ENCODE results near the gene ERICH2.

Gene ERICH2

GRCh38 chr2:170812710-170813600, 42.8 kb downstream of the ERICH2 start:
- Histone ChIP-seq H3K9me3 (ENCODE audit: control insufficient read depth in 1 of 2, low read length in 2 of 2) (no peaks in the 10 kb centered on the region), H3K27ac (ENCODE audit: low read length) (no peak overlapping the region), H3K36me3 (ENCODE audit: control insufficient read depth in 1 of 2, insufficient read depth in 2 of 2, low read length in 2 of 2) (no peaks in the 10 kb centered on the region), H3K4me3 (ENCODE audit: low read depth in 1 of 2, low read length in 2 of 2) (no peak overlapping the region), H3K4me1 (ENCODE audit: control insufficient read depth in 1 of 2, insufficient read depth in 2 of 2, low read length in 2 of 2) (peaks cover 9 to 38% of the 10 kb centered on the region in 2 donors), H3K27me3 (ENCODE audit: low read depth, low read length) (peaks cover 44% of the 10 kb centered on the region)

GRCh38 chr2:170813611-170814532, 43.7 kb downstream of the ERICH2 start:
- H3K4me1 ChIP-seq (ENCODE audit: control insufficient read depth in 1 of 2, insufficient read depth in 2 of 2, low read length in 2 of 2) = peaks cover 9 to 47% of the 10 kb centered on the region in 2 donors
- no peak overlapping the region for H3K27ac ChIP-seq (ENCODE audit: low read length)
- H3K36me3 ChIP-seq (ENCODE audit: control insufficient read depth in 1 of 2, insufficient read depth in 2 of 2, low read length in 2 of 2) = no peaks in the 10 kb centered on the region
- H3K9me3 ChIP-seq (ENCODE audit: control insufficient read depth in 1 of 2, low read length in 2 of 2) = no peaks in the 10 kb centered on the region
- H3K27me3 ChIP-seq (ENCODE audit: low read depth, low read length) = peaks cover 52% of the 10 kb centered on the region
- no peak overlapping the region for H3K4me3 ChIP-seq (ENCODE audit: low read depth in 1 of 2, low read length in 2 of 2)

- H3K36me3 ChIP-seq (ENCODE audit: control insufficient read depth in 1 of 2, insufficient read depth in 2 of 2, low read length in 2 of 2) = no peaks in the 10 kb centered on the region
- H3K4me3 ChIP-seq (ENCODE audit: low read depth in 1 of 2, low read length in 2 of 2) = no peak overlapping the region
- peaks cover 59% of the 10 kb centered on the region for H3K27me3 ChIP-seq (ENCODE audit: low read depth, low read length)
- no peak overlapping the region for H3K27ac ChIP-seq (ENCODE audit: low read length)
- H3K9me3 ChIP-seq (ENCODE audit: control insufficient read depth in 1 of 2, low read length in 2 of 2) = no peaks in the 10 kb centered on the region
- H3K4me1 ChIP-seq (ENCODE audit: control insufficient read depth in 1 of 2, insufficient read depth in 2 of 2, low read length in 2 of 2) = peaks cover 9 to 50% of the 10 kb centered on the region in 2 donors
Measured at GRCh38 chr2:170814533-170815230, 44.5 kb downstream of the ERICH2 start.

GRCh38 chr2:170815311-170815710, 45.1 kb downstream of the ERICH2 start:
- peak overlapping the region; percentile 46 to 68 for H3K4me3 ChIP-seq (ENCODE audit: low read depth in 1 of 2, low read length in 2 of 2)
- no peak overlapping the region for H3K27ac ChIP-seq (ENCODE audit: low read length)
- H3K4me1 ChIP-seq (ENCODE audit: control insufficient read depth in 1 of 2, insufficient read depth in 2 of 2, low read length in 2 of 2) = peaks cover 9 to 56% of the 10 kb centered on the region in 2 donors
- no peaks in the 10 kb centered on the region for H3K9me3 ChIP-seq (ENCODE audit: control insufficient read depth in 1 of 2, low read length in 2 of 2)
- H3K27me3 ChIP-seq (ENCODE audit: low read depth, low read length) = peaks cover 65% of the 10 kb centered on the region
- H3K36me3 ChIP-seq (ENCODE audit: control insufficient read depth in 1 of 2, insufficient read depth in 2 of 2, low read length in 2 of 2) = no peaks in the 10 kb centered on the region

- H3K4me1 ChIP-seq (ENCODE audit: control insufficient read depth in 1 of 2, insufficient read depth in 2 of 2, low read length in 2 of 2) = peaks cover 9 to 62% of the 10 kb centered on the region in 2 donors
- H3K27me3 ChIP-seq (ENCODE audit: low read depth, low read length) = peaks cover 71% of the 10 kb centered on the region
- no peaks in the 10 kb centered on the region for H3K36me3 ChIP-seq (ENCODE audit: control insufficient read depth in 1 of 2, insufficient read depth in 2 of 2, low read length in 2 of 2)
- H3K27ac ChIP-seq (ENCODE audit: low read length) = no peak overlapping the region
- peak overlapping the region; percentile 46 to 68 for H3K4me3 ChIP-seq (ENCODE audit: low read depth in 1 of 2, low read length in 2 of 2)
- peaks cover 0 to 6% of the 10 kb centered on the region in 2 donors for H3K9me3 ChIP-seq (ENCODE audit: control insufficient read depth in 1 of 2, low read length in 2 of 2)
Measured at GRCh38 chr2:170815746-170816503, 45.7 kb downstream of the ERICH2 start.

GRCh38 chr2:170816504-170817092, 46.4 kb downstream of the ERICH2 start, which contains the start of gene GAD1:
Gene GAD1 (plus strand): TSS chr2:170816887. CDS start chr2:170818592, 1,705 bp downstream.
- no peak within 1 kb of the TSS for H3K27ac ChIP-seq (ENCODE audit: low read length)
- no peaks in the 10 kb centered on the region for H3K36me3 ChIP-seq (ENCODE audit: control insufficient read depth in 1 of 2, insufficient read depth in 2 of 2, low read length in 2 of 2)
- H3K27me3 ChIP-seq (ENCODE audit: low read depth, low read length) = peaks cover 78% of the 10 kb centered on the region
- peaks cover 0 to 9% of the 10 kb centered on the region in 2 donors for H3K9me3 ChIP-seq (ENCODE audit: control insufficient read depth in 1 of 2, low read length in 2 of 2)
- H3K4me1 ChIP-seq (ENCODE audit: control insufficient read depth in 1 of 2, insufficient read depth in 2 of 2, low read length in 2 of 2) = peaks cover 13 to 69% of the 10 kb centered on the region in 2 donors
- peak within 1 kb of the TSS; percentile 64 to 68 for H3K4me3 ChIP-seq (ENCODE audit: low read depth in 1 of 2, low read length in 2 of 2)

- Histone ChIP-seq H3K4me3 (ENCODE audit: low read depth in 1 of 2, low read length in 2 of 2) (peak overlapping the region; percentile 64 to 68), H3K4me1 (ENCODE audit: control insufficient read depth in 1 of 2, insufficient read depth in 2 of 2, low read length in 2 of 2) (peaks cover 13 to 77% of the 10 kb centered on the region in 2 donors), H3K27ac (ENCODE audit: low read length) (no peak overlapping the region), H3K9me3 (ENCODE audit: control insufficient read depth in 1 of 2, low read length in 2 of 2) (peaks cover 0 to 9% of the 10 kb centered on the region in 2 donors), H3K27me3 (ENCODE audit: low read depth, low read length) (peaks cover 85% of the 10 kb centered on the region), H3K36me3 (ENCODE audit: control insufficient read depth in 1 of 2, insufficient read depth in 2 of 2, low read length in 2 of 2) (no peaks in the 10 kb centered on the region)
Measured at GRCh38 chr2:170817093-170818035, 47.2 kb downstream of the ERICH2 start.

- Histone ChIP-seq H3K27ac (ENCODE audit: low read length) (no peak overlapping the region), H3K36me3 (ENCODE audit: control insufficient read depth in 1 of 2, insufficient read depth in 2 of 2, low read length in 2 of 2) (no peaks in the 10 kb centered on the region), H3K9me3 (ENCODE audit: control insufficient read depth in 1 of 2, low read length in 2 of 2) (peaks cover 0 to 9% of the 10 kb centered on the region in 2 donors), H3K4me3 (ENCODE audit: low read depth in 1 of 2, low read length in 2 of 2) (peak overlapping the region; percentile 64 to 68), H3K27me3 (ENCODE audit: low read depth, low read length) (peaks cover 89% of the 10 kb centered on the region), H3K4me1 (ENCODE audit: control insufficient read depth in 1 of 2, insufficient read depth in 2 of 2, low read length in 2 of 2) (peaks cover 17 to 80% of the 10 kb centered on the region in 2 donors)
Measured at GRCh38 chr2:170818036-170818751, 48.0 kb downstream of the ERICH2 start.
